ENCODE data around the gene ATG2A.

Gene ATG2A

GRCh38 chr11:64936539-64936938 lies 19.5 kb upstream of the ATG2A start:
- TF ChIP-seq, protein P1, sequence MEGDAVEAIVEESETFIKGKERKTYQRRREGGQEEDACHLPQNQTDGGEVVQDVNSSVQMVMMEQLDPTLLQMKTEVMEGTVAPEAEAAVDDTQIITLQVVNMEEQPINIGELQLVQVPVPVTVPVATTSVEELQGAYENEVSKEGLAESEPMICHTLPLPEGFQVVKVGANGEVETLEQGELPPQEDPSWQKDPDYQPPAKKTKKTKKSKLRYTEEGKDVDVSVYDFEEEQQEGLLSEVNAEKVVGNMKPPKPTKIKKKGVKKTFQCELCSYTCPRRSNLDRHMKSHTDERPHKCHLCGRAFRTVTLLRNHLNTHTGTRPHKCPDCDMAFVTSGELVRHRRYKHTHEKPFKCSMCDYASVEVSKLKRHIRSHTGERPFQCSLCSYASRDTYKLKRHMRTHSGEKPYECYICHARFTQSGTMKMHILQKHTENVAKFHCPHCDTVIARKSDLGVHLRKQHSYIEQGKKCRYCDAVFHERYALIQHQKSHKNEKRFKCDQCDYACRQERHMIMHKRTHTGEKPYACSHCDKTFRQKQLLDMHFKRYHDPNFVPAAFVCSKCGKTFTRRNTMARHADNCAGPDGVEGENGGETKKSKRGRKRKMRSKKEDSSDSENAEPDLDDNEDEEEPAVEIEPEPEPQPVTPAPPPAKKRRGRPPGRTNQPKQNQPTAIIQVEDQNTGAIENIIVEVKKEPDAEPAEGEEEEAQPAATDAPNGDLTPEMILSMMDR (IDR thresholded peaks at IDR 0.05; ENCODE audit: low read depth, low read length): no peak
- DNase-seq (ENCODE audit: extremely low read depth, low read depth): no peak

DNA sequence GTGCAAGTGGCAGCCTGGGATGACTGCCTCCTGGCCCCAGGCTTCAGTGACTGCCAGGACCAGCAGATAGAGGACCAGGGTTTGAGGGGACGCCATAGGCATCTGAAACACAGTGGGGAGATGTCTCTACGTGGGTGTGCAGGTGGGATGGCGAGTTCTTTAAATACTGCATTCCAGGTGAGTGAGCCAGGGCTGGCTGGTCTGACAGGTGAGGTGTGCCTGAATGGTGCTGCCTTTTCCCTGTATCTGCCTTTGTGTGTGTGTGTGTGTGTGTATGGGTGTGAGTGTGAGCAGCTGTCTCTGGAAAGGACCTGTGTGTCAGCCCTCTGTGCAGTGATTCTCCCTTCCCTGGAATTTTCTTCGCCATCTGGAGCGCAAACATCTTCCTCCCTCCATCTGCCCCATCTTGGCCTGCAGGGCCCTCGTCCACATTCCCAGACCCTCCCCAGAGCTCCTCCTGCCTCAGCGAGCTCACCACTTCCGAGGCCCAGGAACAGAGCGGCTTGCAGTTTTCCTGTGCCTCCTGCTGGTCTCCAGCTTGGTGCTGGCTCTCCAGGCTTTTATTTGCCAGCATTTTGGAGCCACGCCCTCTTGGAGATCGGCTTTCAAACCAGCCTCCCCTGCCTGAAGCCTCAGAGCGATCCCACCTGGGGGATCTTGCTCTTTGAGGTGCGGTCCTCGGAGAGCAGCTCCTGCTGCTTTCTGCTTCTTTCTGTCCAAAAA lies 18.5 kb upstream of the ATG2A start, which contains the start of gene GPHA2:
GPHA2 (minus strand) TSS at position 535 of the 723 bp plus-strand sequence; CDS start at position 102, 433 bp downstream.
- DNase-seq (ENCODE audit: extremely low read depth, low read depth): no peak
- TF ChIP-seq, protein P1 (IDR thresholded peaks at IDR 0.05; ENCODE audit: low read depth, low read length): peak; percentile 12

- no peak for DNase-seq (ENCODE audit: extremely low read depth, low read depth)
- TF ChIP-seq, protein P1 (IDR thresholded peaks at IDR 0.05; ENCODE audit: low read depth, low read length): no peak
Observed at GRCh38 chr11:64934682-64935358, 17.8 kb upstream of the ATG2A start.

DNA sequence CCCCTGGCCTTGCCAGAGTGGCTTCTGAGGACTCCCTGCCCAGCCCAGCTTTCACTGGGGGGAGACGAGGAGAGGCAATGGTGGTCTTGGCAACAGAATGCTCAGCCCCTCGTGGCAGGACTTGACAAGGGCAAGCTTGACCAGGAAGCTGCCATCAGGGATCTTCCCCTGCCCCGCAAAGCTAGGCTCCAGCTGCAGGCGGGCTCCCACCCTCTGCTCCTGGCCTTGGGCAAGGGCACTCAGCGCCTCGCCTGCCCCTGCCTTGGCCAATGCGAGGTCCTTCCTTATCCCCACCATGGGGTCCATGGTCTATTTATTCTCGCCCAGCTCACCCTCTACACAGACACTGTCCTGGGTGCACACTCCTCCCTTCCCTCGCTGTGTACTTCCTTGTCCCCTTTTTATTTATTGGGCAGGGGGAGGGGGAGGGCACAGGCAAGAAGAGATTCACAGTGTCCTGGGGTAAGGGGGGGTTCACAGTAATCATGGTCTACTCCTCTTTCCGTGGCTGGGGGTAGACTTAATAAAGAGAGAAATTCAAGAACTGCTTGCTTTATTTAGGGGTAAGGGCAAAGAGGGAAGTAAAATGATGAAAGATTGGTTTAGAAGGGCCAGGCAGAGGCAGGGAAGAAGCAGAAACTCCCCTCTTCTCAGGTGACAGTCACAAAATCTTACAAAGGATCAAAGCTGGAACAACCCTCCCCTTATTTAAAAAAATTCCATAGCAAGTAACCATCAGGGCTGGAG lies 17.1 kb upstream of the ATG2A start:
- no peak for DNase-seq (ENCODE audit: extremely low read depth, low read depth)
- TF ChIP-seq, protein P1 (IDR thresholded peaks at IDR 0.05; ENCODE audit: low read depth, low read length): no peak

GRCh38 chr11:64933213-64933934 lies 16.4 kb upstream of the ATG2A start:
- TF ChIP-seq, protein P1 (IDR thresholded peaks at IDR 0.05; ENCODE audit: low read depth, low read length): no peak

DNA sequence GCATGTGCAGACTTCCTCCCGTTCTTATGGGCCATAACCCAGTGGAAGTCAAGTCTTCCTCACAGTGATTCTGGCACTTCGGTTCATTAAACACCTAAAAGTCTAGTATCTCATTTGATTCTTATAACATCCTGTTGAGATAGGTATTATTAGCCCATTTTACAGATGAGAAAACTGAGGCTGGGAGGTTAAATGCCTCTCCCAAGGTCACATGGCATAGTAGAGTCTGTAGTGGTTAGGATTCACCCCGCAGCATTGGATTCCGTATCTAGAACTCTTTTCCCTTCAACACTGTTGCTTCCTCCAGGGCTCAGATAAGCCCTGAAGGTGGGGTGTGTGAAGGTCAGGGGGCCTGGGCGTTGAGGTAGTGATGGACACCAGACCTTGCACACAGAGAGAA lies 15.3 kb upstream of the ATG2A start:
- DNase-seq (ENCODE audit: extremely low read depth, low read depth): no peak
- TF ChIP-seq, protein P1 (IDR thresholded peaks at IDR 0.05; ENCODE audit: low read depth, low read length): no peak

More at GRCh38 chr11:64933213-64933934, 16.4 kb upstream of the ATG2A start:
- DNase-seq (ENCODE audit: extremely low read depth, low read depth): no peak

Data from AG09319 (cell line).